Fibroblast of lung (primary cell): ENCODE data around the gene FETUB. TPM values are rescaled to one million over a fixed set of nuclear protein-coding genes. Genes with fewer than 3 reads are reported as not detected.

ENCODE experiments used
- DNase-seq, 2 donors: peaks; one replicate each; pipeline versions ENCODE4 v3.0.0 to v3.0.0-alpha.2; 2010; ENCODE audit warnings: low read depth in 2 of 2
- H2AFZ ChIP-seq: 2 replicates; pipeline ENCODE4 v1.5.1; 2012; ENCODE audit warnings: low read length, control low read depth, inconsistent platforms
- H3K27ac ChIP-seq: 2 replicates; pipeline ENCODE4 v1.5.1; 2011; ENCODE audit warnings: low read length, control low read depth; ENCODE audit not compliant: insufficient read depth
- H3K27me3 ChIP-seq: 2 replicates; pipeline ENCODE4 v1.5.1; 2011; ENCODE audit warnings: mild to moderate bottlenecking, low read length; ENCODE audit not compliant: control insufficient read depth, insufficient read depth
- H3K36me3 ChIP-seq: 2 replicates; pipeline ENCODE4 v1.5.1; 2011; ENCODE audit warnings: low read length; ENCODE audit not compliant: control insufficient read depth, insufficient read depth
- H3K4me1 ChIP-seq: 2 replicates; pipeline ENCODE4 v1.5.1; 2011; ENCODE audit warnings: low read length; ENCODE audit not compliant: control insufficient read depth, insufficient read depth; ENCODE audit errors: extremely low read depth
- H3K4me2 ChIP-seq: 2 replicates; pipeline ENCODE4 v1.5.1; 2011; ENCODE audit warnings: low read length, control low read depth; ENCODE audit not compliant: insufficient read depth; ENCODE audit errors: extremely low read depth
- H3K4me3 ChIP-seq, 4 experiments: fragments of 200-600 bp in 1 of 4; sonication (generic) in 1 of 4; replicated peaks in 1 of 4; 2 replicates each; pipeline ENCODE4 v1.5.1; 2011 to 2016; ENCODE audit warnings: low read length in 4 of 4, low read depth in 3 of 4, mild to moderate bottlenecking in 3 of 4, control low read depth in 2 of 4, inconsistent platforms in 1 of 4, mixed read lengths in 1 of 4; ENCODE audit not compliant: insufficient read depth in 1 of 4; ENCODE audit errors: control extremely low read depth in 1 of 4
- H3K79me2 ChIP-seq: 2 replicates; pipeline ENCODE4 v1.5.1; 2012; ENCODE audit warnings: mild to moderate bottlenecking, low read length, inconsistent platforms; ENCODE audit not compliant: control insufficient read depth, insufficient read depth
- H3K9ac ChIP-seq: 2 replicates; pipeline ENCODE4 v1.5.1; 2011; ENCODE audit warnings: mild to moderate bottlenecking, low read length, control low read depth; ENCODE audit not compliant: insufficient read depth
- H3K9me3 ChIP-seq: 2 replicates; pipeline ENCODE4 v1.5.1; 2012; ENCODE audit warnings: low read depth, low read length; ENCODE audit not compliant: control insufficient read depth, insufficient read depth
- H4K20me1 ChIP-seq: 2 replicates; pipeline ENCODE4 v1.5.1; 2011; ENCODE audit warnings: low read length; ENCODE audit not compliant: control insufficient read depth, insufficient read depth; ENCODE audit errors: extremely low read depth
- CTCF ChIP-seq, 2 donors: IDR thresholded peaks in 1 of 2; conservative IDR thresholded peaks in 1 of 2; 1 replicate in 1 of 2; 2 replicates in 1 of 2; pipeline ENCODE4 v1.5.1; 2011 to 2012; ENCODE audit warnings: low read length in 2 of 2, control low read depth in 1 of 2, inconsistent platforms in 1 of 2, low read depth in 1 of 2, mild to moderate bottlenecking in 1 of 2
- EZH2 ChIP-seq: IDR thresholded peaks from 2 replicates; pipeline ENCODE4 v1.5.1; 2012; ENCODE audit warnings: low read length, control low read depth, mild to moderate bottlenecking; ENCODE audit errors: missing control alignments
- polyA plus RNA-seq, 2 donors: library from polyadenylated mRNA; depleted of rRNA in 1 of 2; stranded (reverse) in 1 of 2; unstranded in 1 of 2; fragments of >200 nt; gene quantifications; 2 replicates each; pipeline ENCODE4 v1.2.1, GENCODE V29; 2011 to 2012; ENCODE audit warnings: missing spikeins in 1 of 2
- total RNA-seq: library from RNA; depleted of rRNA; stranded (reverse); fragments of >200 nt; gene quantifications from 2 replicates; pipeline ENCODE4 v1.2.1, GENCODE V29; 2014

FETUB gene
- total and polyA plus RNA-seq, 2 donors (not counting 1 experiment from before 2014, with no cell fraction given), result not detected

- no peak within 1 kb of the TSS for H2AFZ ChIP-seq
- no peak for DNase-seq
- H3K4me2 ChIP-seq, result no peak within 1 kb of the TSS
Measured at GRCh38 chr3:186612721-186613636, 27.2 kb upstream of the FETUB start, which contains the start of gene AHSG. Gene AHSG, plus strand, starts transcription at chr3:186613060. Its CDS starts 82 bp downstream, at chr3:186613142.

GRCh38 chr3:186613637-186614265, 26.4 kb upstream of the FETUB start:
- Histone ChIP-seq H3K27ac (no peak overlapping the region), H3K4me3 (no peak overlapping the region), H3K9me3 (no peaks in the 10 kb centered on the region), H3K4me1 (no peaks in the 10 kb centered on the region), H3K27me3 (peaks cover 9% of the 10 kb centered on the region), H2AFZ (no peak overlapping the region), H3K36me3 (no peaks in the 10 kb centered on the region), H3K4me2 (no peak overlapping the region), H4K20me1 (no peaks in the 10 kb centered on the region), H3K9ac (no peak overlapping the region), H3K79me2 (no peaks in the 10 kb centered on the region)
- TF ChIP-seq EZH2, result no peak
- no peak for TF ChIP-seq CTCF (conservative IDR thresholded peaks at IDR 0.05 in 1 of 2, IDR thresholded peaks at IDR 0.05 in 1 of 2; ENCODE audit: low read depth in 1 of 2, low read length in 2 of 2)
- DNase-seq, result no peak

More at GRCh38 chr3:186612721-186613636, 27.2 kb upstream of the FETUB start, which contains the start of gene AHSG:
- TF ChIP-seq CTCF (conservative IDR thresholded peaks at IDR 0.05 in 1 of 2, IDR thresholded peaks at IDR 0.05 in 1 of 2; ENCODE audit: low read depth in 1 of 2, low read length in 2 of 2) (no peak), EZH2 (no peak)
- H3K4me1 ChIP-seq, result no peaks in the 10 kb centered on the region
- H3K4me3 ChIP-seq, result no peak within 1 kb of the TSS
- no peak within 1 kb of the TSS for H3K9ac ChIP-seq
- H3K79me2 ChIP-seq, result no peaks in the 10 kb centered on the region
- peaks cover 9% of the 10 kb centered on the region for H3K27me3 ChIP-seq
- H3K9me3 ChIP-seq, result no peaks in the 10 kb centered on the region
- H3K27ac ChIP-seq, result no peak within 1 kb of the TSS
- no peaks in the 10 kb centered on the region for H3K36me3 ChIP-seq
- no peaks in the 10 kb centered on the region for H4K20me1 ChIP-seq

GRCh38 chr3:186614266-186614596, 26.0 kb upstream of the FETUB start:
- no peak for DNase-seq
- no peaks in the 10 kb centered on the region for H3K9me3 ChIP-seq
- H3K79me2 ChIP-seq, result no peaks in the 10 kb centered on the region
- no peaks in the 10 kb centered on the region for H3K4me1 ChIP-seq
- peaks cover 9% of the 10 kb centered on the region for H3K27me3 ChIP-seq
- no peak overlapping the region for H3K4me3 ChIP-seq
- no peak overlapping the region for H3K9ac ChIP-seq
- H3K4me2 ChIP-seq, result no peak overlapping the region
- no peaks in the 10 kb centered on the region for H3K36me3 ChIP-seq
- no peak overlapping the region for H3K27ac ChIP-seq
- TF ChIP-seq EZH2 (no peak), CTCF (conservative IDR thresholded peaks at IDR 0.05 in 1 of 2, IDR thresholded peaks at IDR 0.05 in 1 of 2; ENCODE audit: low read depth in 1 of 2, low read length in 2 of 2) (no peak)
- H4K20me1 ChIP-seq, result no peaks in the 10 kb centered on the region
- H2AFZ ChIP-seq, result no peak overlapping the region
